GM18502 (cell line): Measurements from ENCODE around the gene CLEC18C.
"Not testable (repeated sequence)": the region's sequence is repeated elsewhere in the genome, so short reads cannot be mapped to it uniquely, and the experiment has no call there.

Source experiments
- ATAC-seq: cut with Tn5 transposase; IDR thresholded peaks from one replicate; pipeline ENCODE4 v1.9.1; 2021; ENCODE audit warnings: mild to moderate bottlenecking; ENCODE audit not compliant: unreplicated experiment, poor library complexity

Gene CLEC18C

GRCh38 chr16:70158261-70158939 lies 15.2 kb upstream of the CLEC18C start:
- no peak for ATAC-seq

DNA sequence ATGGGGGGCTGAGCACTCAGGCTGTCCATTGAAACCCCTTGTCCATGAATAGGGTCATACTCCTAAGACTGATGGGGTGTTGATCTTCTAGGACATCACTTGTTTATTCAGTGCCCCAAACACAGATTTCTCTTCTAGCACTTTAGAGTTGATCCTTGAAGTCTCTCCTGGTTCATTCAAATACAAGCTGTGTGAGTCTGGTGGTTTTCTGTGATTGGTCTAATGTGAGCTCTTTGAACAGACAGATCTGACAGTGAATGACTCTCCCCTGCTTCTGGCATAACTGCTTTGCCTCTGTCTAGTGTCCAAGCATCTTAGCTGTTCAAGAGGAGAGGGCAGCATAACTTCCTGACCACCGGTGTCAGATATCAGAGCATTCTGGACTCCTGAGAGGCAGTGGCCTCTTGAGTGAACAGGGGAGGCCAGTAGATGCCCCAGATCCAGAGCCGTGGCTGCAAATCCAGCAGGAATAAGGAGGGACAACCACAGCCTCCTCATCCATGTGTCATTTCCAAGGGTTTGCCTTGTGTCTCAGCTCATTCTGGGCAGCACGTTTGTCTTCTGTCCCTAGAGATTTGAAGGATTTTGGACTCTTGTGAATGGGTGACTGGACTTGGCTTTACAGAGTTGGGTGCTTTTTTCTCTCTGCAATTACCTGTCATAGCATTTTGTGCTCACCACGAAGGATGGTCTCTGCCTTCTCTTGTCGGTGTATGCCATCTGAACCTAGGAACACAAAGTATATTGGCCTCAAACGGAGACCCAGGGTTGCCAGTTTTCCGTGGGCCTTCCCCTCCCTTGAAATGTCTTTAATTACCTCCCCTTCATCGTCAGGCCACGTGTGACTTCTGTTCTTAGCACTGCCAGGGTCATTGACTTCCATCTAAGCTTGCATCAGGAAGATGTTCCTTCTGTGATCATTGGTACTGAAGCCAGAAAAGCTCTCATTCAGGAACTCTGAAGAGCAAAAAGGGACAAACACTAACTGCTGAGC lies 13.9 kb upstream of the CLEC18C start:
- ATAC-seq: no peak

- ATAC-seq: no peak
Observed at GRCh38 chr16:70160388-70160787, 13.2 kb upstream of the CLEC18C start.

- ATAC-seq: no peak
Observed at GRCh38 chr16:70160821-70161220, 12.8 kb upstream of the CLEC18C start.

DNA sequence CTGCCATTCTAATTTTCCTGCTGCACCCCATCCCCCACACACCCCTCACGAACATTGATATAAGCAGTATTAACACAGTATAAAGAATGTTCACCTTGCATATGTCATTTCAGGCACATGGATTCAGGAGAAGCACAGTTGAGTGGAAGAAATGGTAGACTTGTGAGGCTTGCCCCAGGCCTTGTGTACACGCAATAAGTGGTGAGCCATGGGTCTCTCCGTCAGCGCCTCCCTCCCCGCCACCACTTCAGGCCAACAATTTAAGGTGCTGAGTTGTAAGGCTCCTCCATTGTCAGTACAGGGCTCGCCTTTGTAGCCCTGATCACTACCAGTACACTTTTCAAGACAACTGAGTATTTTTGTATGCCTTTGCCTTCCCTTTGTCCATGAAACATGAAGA lies 12.2 kb upstream of the CLEC18C start:
- ATAC-seq: no peak

- no peak for ATAC-seq
Observed at GRCh38 chr16:70162041-70162451, 11.5 kb upstream of the CLEC18C start.

DNA sequence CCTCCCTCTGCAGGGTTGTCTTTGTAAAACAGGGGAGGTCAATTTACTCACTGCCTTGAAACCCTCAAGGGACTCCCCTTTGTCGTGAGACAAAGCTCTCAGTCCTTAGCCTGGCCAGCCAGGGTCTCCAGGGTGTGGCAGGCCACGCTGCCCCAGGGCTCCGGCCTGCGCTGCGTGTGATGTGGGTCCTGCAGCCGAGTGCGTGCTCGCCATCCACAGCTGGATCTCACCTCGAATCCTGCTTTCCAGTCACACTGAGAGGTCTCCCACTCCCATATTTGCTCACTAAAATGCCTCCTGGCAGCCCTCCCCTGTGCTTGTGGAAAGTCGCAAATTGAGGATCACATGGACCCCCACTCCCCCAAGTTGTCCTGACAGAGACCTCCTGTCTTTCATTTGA lies 10.0 kb upstream of the CLEC18C start:
- ATAC-seq: no peak

GRCh38 chr16:70166688-70167087 lies 6.9 kb upstream of the CLEC18C start:
- ATAC-seq: not testable (repeated sequence)

DNA sequence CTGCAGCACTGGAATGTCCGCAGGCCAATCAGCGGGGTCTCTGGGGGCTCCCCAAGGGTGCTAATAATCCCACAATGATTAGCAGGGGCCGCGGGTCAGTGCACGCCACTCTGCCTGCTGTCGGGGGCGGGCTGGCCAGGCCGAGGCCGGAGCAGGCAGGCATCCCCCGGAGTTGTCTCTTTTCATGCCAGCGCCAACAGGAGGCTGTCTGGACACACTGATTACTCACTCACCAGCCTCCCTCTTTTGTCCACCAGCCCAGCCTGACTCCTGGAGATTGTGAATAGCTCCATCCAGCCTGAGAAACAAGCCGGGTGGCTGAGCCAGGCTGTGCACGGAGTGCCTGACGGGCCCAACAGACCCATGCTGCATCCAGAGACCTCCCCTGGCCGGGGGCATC lies 329 bp downstream of the CLEC18C start:
- not testable (repeated sequence) for ATAC-seq

- ATAC-seq: not testable (repeated sequence)
Observed at GRCh38 chr16:70174387-70174932, 873 bp downstream of the CLEC18C start.

DNA sequence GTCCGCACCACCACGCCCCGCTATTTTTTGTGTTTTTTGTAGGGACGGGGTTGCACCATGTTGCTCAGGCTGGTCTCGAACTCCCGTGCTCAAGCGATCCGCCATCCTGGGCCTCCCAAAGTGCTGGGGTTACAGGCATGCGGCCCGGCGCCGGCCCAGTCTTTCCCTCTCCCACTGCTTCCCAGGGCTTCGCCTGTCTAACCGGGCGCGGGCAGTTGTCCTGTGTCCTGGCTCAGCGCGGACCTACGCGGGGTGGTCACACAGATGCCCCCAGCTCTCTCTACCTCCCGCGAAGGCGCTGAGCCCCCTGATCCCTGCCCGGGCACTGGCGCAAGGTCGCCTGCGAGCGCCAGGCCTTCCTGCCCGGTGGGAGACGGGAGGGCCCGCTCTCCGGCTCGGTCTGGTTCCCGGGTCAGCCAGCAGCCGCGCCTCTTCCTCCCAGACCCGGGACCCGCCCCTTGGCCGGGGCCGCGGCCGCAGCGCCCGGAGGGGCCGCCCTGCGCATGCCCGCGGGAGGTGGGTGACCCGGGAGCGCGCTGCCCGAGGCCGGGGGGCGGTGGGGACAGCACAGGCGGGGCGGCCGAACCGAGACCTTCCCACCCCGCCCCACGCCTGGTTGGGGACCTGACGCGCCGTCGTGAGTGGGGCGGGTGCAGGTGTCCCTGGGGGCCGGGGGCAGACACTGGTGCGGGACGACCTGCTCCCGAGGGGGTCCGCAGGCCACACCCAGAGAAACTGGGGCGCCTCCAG lies 14.4 kb downstream of the CLEC18C start:
- not testable (repeated sequence) for ATAC-seq

DNA sequence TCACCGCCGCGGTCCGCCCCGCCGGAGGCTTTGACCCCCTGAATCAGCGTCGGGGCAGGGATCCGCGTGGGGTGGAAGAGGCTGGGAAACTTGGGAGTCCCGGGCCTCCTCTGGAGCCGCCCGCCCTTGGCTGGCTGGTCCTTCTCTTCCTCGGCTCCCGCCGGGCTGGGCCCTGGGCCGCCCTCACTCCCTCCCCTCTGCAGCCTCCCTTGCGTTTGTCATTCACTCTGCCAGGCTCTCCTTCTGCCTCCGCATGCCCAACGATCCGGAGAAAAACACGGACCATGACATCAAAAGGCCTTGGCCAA lies 15.0 kb downstream of the CLEC18C start:
- ATAC-seq: not testable (repeated sequence)

DNA sequence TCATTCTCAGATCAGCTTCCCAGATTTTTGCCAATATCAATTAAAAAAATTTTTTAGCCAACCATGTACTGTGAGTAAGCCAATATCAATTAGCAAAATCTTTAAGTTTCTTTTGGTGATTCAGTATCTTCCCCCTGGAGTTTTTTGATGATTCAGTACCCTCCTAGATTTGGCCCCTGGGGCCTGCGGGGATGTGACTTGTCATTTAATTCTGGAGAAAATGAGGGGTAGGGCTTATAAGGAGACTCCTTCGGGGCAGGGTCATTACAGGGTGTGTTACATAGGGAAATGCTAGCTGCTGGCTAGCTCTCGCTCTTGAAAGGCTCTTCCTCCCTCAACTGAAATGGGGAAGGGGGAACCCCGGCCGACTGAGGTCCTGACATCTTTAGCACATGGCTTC lies 17.0 kb downstream of the CLEC18C start:
- not testable (repeated sequence) for ATAC-seq

DNA sequence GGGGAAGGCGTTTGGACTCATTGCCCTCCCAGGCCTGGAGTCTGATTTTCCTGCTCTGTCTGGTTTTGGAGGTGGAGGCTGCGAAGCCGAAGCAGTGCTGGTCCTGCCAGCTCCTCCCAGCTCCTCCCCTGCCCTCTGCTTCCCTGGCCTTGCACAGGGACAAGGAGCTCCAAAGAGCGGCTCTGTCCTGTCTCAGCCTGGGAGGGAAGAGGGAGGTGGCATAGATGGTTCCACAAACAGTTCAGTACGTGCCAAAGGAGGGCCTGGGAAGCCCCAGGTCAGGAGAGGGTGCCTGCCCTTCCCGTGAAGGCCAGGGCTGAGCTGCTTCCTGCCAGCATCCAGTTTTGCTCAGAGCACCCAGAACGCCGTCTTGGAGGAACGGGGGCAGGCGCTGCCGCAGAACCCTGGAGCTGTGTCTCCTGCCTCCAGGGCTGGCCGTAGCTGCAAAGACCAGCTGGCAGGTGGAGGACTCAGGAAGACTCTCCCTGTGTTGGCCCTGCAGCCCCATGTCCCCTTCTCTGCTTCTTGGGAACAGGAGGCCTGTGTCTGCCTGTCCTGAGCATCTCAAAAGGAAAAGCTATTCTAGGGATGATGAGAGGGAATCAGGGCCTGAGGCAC lies 23.2 kb downstream of the CLEC18C start:
- not testable (repeated sequence) for ATAC-seq

- ATAC-seq: not testable (repeated sequence)
Observed at GRCh38 chr16:70197611-70198010, 24.0 kb downstream of the CLEC18C start.

DNA sequence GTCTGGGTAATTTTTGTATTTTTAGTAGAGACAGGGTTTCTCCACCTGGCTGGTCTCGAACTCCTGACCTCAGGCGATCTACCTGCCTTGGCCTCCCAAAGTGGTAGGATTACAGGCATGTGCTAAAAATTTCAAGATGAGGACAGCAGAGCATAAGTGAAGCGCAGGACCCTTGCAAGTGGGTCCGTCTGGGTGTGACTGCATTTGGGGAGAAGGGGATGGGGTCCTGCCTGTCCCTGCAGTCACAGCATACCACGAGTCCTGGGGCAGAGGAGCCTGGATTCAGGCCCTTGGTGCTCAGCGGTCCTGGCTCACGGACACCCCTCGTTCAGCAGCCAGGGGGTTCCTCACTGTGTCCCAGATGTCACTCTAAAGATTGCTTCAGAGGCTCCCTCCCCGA lies 24.6 kb downstream of the CLEC18C start:
- ATAC-seq: not testable (repeated sequence)

DNA sequence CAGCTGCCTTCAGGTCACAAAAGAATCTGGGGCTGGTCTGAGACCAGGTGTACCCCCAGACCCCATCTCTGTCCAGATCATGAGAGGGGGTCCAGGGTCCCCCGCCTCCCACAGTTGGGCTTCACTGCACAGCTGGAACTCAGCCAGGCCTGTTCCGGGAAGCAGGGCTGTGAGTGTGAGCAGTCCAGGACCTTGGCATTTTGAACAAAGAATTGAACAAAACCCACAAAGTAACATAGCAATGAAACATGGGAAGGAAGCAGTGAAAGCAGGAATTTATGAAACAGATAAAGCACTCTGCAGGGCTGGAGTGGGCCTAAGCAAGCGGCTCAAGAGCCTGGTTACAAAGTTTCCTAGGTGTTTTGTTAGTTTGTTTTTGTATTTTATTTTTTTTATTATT lies 25.1 kb downstream of the CLEC18C start:
- not testable (repeated sequence) for ATAC-seq

- not testable (repeated sequence) for ATAC-seq
Observed at GRCh38 chr16:70199170-70199569, 25.6 kb downstream of the CLEC18C start.

DNA sequence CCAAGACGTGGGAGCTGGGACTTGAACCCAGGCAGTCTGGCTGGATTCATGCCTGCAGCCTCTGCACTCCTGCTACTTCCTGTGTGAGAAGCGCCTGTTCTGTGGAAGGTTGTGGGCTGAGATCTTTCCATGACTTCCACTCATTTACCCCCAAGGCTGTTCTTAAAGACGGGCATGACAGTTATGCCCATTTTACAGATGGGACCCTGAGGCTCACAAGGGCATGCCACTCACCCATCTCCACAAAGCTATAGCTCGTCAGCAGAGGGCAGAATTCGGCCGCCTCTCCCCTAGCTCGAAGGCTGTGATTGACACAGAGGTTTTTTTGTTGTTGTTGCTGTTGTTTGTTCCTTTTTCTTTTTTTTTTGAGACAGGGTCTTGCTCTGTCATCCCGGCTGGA lies 26.5 kb downstream of the CLEC18C start:
- not testable (repeated sequence) for ATAC-seq

- ATAC-seq: not testable (repeated sequence)
Observed at GRCh38 chr16:70203508-70203907, 29.9 kb downstream of the CLEC18C start.
